Loucy (cell line): Measurements from ENCODE around the gene NUAK1.

Source experiments
- H2AFZ ChIP-seq: fragments of 200-600 bp; sonication (generic); 2 replicates; pipeline ENCODE4 v1.6.0; 2016; ENCODE audit warnings: antibody characterized with exemption, mild to moderate bottlenecking, low read length, moderate library complexity
- H3F3A ChIP-seq: fragments of 200-600 bp; 2 replicates; pipeline ENCODE4 v1.6.0; 2016; ENCODE audit warnings: antibody characterized with exemption, low read depth, mild to moderate bottlenecking
- H3K27me3 ChIP-seq: fragments of 200-600 bp; sonication (generic); 2 replicates; pipeline ENCODE4 v1.6.1; 2014; ENCODE audit warnings: low read length, mild to moderate bottlenecking; ENCODE audit not compliant: insufficient read depth, poor library complexity, severe bottlenecking
- H3K36me3 ChIP-seq: fragments of 200-600 bp; sonication (generic); 2 replicates; pipeline ENCODE4 v1.6.1; 2016; ENCODE audit warnings: low read length; ENCODE audit not compliant: insufficient read depth
- H3K4me1 ChIP-seq: fragments of 200-600 bp; sonication (generic); 2 replicates; pipeline ENCODE4 v1.5.1; 2014; ENCODE audit warnings: low read length, mild to moderate bottlenecking; ENCODE audit not compliant: insufficient read depth, poor library complexity, severe bottlenecking
- H3K4me2 ChIP-seq: fragments of 200-600 bp; sonication (generic); 2 replicates; pipeline ENCODE4 v1.6.0; 2014; ENCODE audit warnings: antibody characterized with exemption, low read length, low read depth, mild to moderate bottlenecking; ENCODE audit not compliant: poor library complexity, severe bottlenecking
- H3K4me3 ChIP-seq: fragments of 200-600 bp; sonication (generic); 2 replicates; pipeline ENCODE4 v1.5.1; 2014; ENCODE audit warnings: low read length, mild to moderate bottlenecking, mixed read lengths; ENCODE audit not compliant: poor library complexity, severe bottlenecking
- H3K79me2 ChIP-seq: fragments of 200-600 bp; sonication (generic); 2 replicates; pipeline ENCODE4 v1.6.1; 2014; ENCODE audit warnings: low read length; ENCODE audit not compliant: insufficient read depth
- H3K9ac ChIP-seq: fragments of 200-600 bp; sonication (generic); 2 replicates; pipeline ENCODE4 v1.6.0; 2014; ENCODE audit warnings: mild to moderate bottlenecking, low read depth, low read length, moderate library complexity; ENCODE audit not compliant: poor library complexity, severe bottlenecking
- H3K9me2 ChIP-seq: fragments of 200-600 bp; sonication (generic); replicated peaks from 2 replicates; pipeline ENCODE4 v1.6.1; 2016; ENCODE audit warnings: low read depth, low read length, mixed read lengths
- H3K9me3 ChIP-seq: fragments of 200-600 bp; sonication (generic); 2 replicates; pipeline ENCODE4 v1.6.1; 2014; ENCODE audit warnings: mild to moderate bottlenecking, antibody characterized with exemption, low read length, low read depth; ENCODE audit not compliant: insufficient read depth
- H4K20me1 ChIP-seq: fragments of 200-600 bp; sonication (generic); 2 replicates; pipeline ENCODE4 v1.6.0; 2014; ENCODE audit warnings: antibody characterized with exemption, low read length, mild to moderate bottlenecking; ENCODE audit not compliant: insufficient read depth, poor library complexity, severe bottlenecking
- CTCF ChIP-seq: fragments of 200-600 bp; sonication (generic); conservative IDR thresholded peaks from 2 replicates; pipeline ENCODE4 v1.5.1; 2014; ENCODE audit warnings: mild to moderate bottlenecking, antibody characterized with exemption, low read length
- EZH2phosphoT487 ChIP-seq: fragments of 200-600 bp; IDR thresholded peaks from 2 replicates; pipeline ENCODE4 v1.6.1; 2018; ENCODE audit warnings: antibody characterized with exemption, mild to moderate bottlenecking, moderate library complexity, borderline replicate concordance

NUAK1 gene

GRCh38 chr12:106080791-106081170 is 58.0 kb downstream of the NUAK1 start:
- no peaks in the 10 kb centered on the region for H3K27me3 ChIP-seq
- H3K4me3 ChIP-seq: no peak overlapping the region
- H3F3A ChIP-seq: no peaks in the 10 kb centered on the region
- no peaks in the 10 kb centered on the region for H3K9me3 ChIP-seq
- no peaks in the 10 kb centered on the region for H3K79me2 ChIP-seq
- H3K4me1 ChIP-seq: no peaks in the 10 kb centered on the region
- no peak overlapping the region for H3K9ac ChIP-seq
- H3K4me2 ChIP-seq: no peak overlapping the region
- H3K36me3 ChIP-seq: no peaks in the 10 kb centered on the region
- H4K20me1 ChIP-seq: no peaks in the 10 kb centered on the region
- no peak overlapping the region for H2AFZ ChIP-seq
- H3K9me2 ChIP-seq: no peaks in the 10 kb centered on the region
- TF ChIP-seq EZH2phosphoT487: no peak
- TF ChIP-seq CTCF: no peak

GRCh38 chr12:106080041-106080790 is 58.5 kb downstream of the NUAK1 start:
- no peak overlapping the region for H3K9ac ChIP-seq
- H3K36me3 ChIP-seq: no peaks in the 10 kb centered on the region
- no peaks in the 10 kb centered on the region for H3K27me3 ChIP-seq
- no peaks in the 10 kb centered on the region for H3F3A ChIP-seq
- H4K20me1 ChIP-seq: no peaks in the 10 kb centered on the region
- H3K4me1 ChIP-seq: no peaks in the 10 kb centered on the region
- no peaks in the 10 kb centered on the region for H3K9me3 ChIP-seq
- TF ChIP-seq EZH2phosphoT487 (no peak), CTCF (no peak)
- no peaks in the 10 kb centered on the region for H3K79me2 ChIP-seq
- no peak overlapping the region for H3K4me3 ChIP-seq
- no peak overlapping the region for H2AFZ ChIP-seq
- H3K4me2 ChIP-seq: no peak overlapping the region
- no peaks in the 10 kb centered on the region for H3K9me2 ChIP-seq

GRCh38 chr12:106079148-106079738 is 59.5 kb downstream of the NUAK1 start:
- Histone ChIP-seq H3K4me1 (no peaks in the 10 kb centered on the region), H3K4me3 (no peak overlapping the region), H3F3A (no peaks in the 10 kb centered on the region), H3K9me2 (no peaks in the 10 kb centered on the region), H3K9ac (no peak overlapping the region), H3K9me3 (no peaks in the 10 kb centered on the region), H3K36me3 (no peaks in the 10 kb centered on the region), H4K20me1 (no peaks in the 10 kb centered on the region), H3K27me3 (no peaks in the 10 kb centered on the region), H3K79me2 (no peaks in the 10 kb centered on the region), H2AFZ (no peak overlapping the region), H3K4me2 (no peak overlapping the region)
- TF ChIP-seq CTCF (no peak), EZH2phosphoT487 (no peak)
